Memory B cell (primary cell): ENCODE measurements around the gene ABHD5.

ENCODE experiments used
- ATAC-seq: fragments of 150-1000 bp; cut with Tn5 transposase; 2 replicates; pipeline ENCODE4 v1.10.0; 2021; ENCODE audit warnings: low read depth, mild to moderate bottlenecking, moderate library complexity
- DNase-seq, 2 donors: peaks; one replicate each; pipeline ENCODE4 v3.0.0; 2022; ENCODE audit warnings: low spot score in 2 of 2
- H3K27ac Mint-ChIP-seq: one replicate; pipeline ENCODE4 v1.8.0; 2022; ENCODE audit warnings: mild to moderate bottlenecking, moderate library complexity, mixed read lengths
- H3K27me3 Mint-ChIP-seq: one replicate; pipeline ENCODE4 v1.8.0; 2022; ENCODE audit warnings: mixed read lengths
- H3K36me3 Mint-ChIP-seq: one replicate; pipeline ENCODE4 v1.8.0; 2022; ENCODE audit warnings: mild to moderate bottlenecking, mixed read lengths
- H3K4me1 Mint-ChIP-seq: one replicate; pipeline ENCODE4 v1.8.0; 2022; ENCODE audit warnings: mixed read lengths
- H3K4me3 Mint-ChIP-seq: one replicate; pipeline ENCODE4 v1.8.0; 2022; ENCODE audit warnings: mild to moderate bottlenecking, moderate library complexity, mixed read lengths
- H3K9me3 Mint-ChIP-seq: one replicate; pipeline ENCODE4 v1.8.0; 2022; ENCODE audit warnings: mixed read lengths

The ABHD5 gene

GRCh38 chr3:43764056-43764455 is 73.3 kb downstream of the ABHD5 start:
- Mint-ChIP-seq H3K4me1 (peaks cover under 1% of the 10 kb centered on the region), H3K9me3 (no peaks in the 10 kb centered on the region), H3K27ac (no peak overlapping the region), H3K36me3 (no peaks in the 10 kb centered on the region), H3K4me3 (no peak overlapping the region), H3K27me3 (peaks cover 10% of the 10 kb centered on the region)
- ATAC-seq (no peak), DNase-seq (no peak)

- no peak overlapping the region for H3K4me3 Mint-ChIP-seq
- no peaks in the 10 kb centered on the region for H3K36me3 Mint-ChIP-seq
- peaks cover 10% of the 10 kb centered on the region for H3K27me3 Mint-ChIP-seq
- ATAC-seq (no peak), DNase-seq (no peak)
- H3K9me3 Mint-ChIP-seq = no peaks in the 10 kb centered on the region
- no peak overlapping the region for H3K27ac Mint-ChIP-seq
- peaks cover 5% of the 10 kb centered on the region for H3K4me1 Mint-ChIP-seq
These were observed 73.7 kb downstream of the ABHD5 start for GRCh38 chr3:43764471-43764870.

- no peaks in the 10 kb centered on the region for H3K9me3 Mint-ChIP-seq
- peaks cover 5% of the 10 kb centered on the region for H3K4me1 Mint-ChIP-seq
- ATAC-seq = no peak
- H3K4me3 Mint-ChIP-seq = no peak overlapping the region
- no peak for DNase-seq
- no peaks in the 10 kb centered on the region for H3K36me3 Mint-ChIP-seq
- peaks cover 10% of the 10 kb centered on the region for H3K27me3 Mint-ChIP-seq
- no peak overlapping the region for H3K27ac Mint-ChIP-seq
These were observed 74.8 kb downstream of the ABHD5 start for GRCh38 chr3:43765521-43765971.

- Mint-ChIP-seq H3K4me1 (peaks cover 5% of the 10 kb centered on the region), H3K27me3 (peaks cover 6% of the 10 kb centered on the region), H3K36me3 (no peaks in the 10 kb centered on the region), H3K4me3 (no peak overlapping the region), H3K9me3 (no peaks in the 10 kb centered on the region), H3K27ac (no peak overlapping the region)
- ATAC-seq (no peak), DNase-seq (no peak)
These were observed 76.1 kb downstream of the ABHD5 start for GRCh38 chr3:43766672-43767465.

- Mint-ChIP-seq H3K27ac (no peak overlapping the region), H3K27me3 (peaks cover 7% of the 10 kb centered on the region), H3K4me1 (peaks cover 5% of the 10 kb centered on the region), H3K4me3 (no peak overlapping the region), H3K36me3 (no peaks in the 10 kb centered on the region), H3K9me3 (no peaks in the 10 kb centered on the region)
- no peak for DNase-seq
- no peak for ATAC-seq
These were observed 77.7 kb downstream of the ABHD5 start for GRCh38 chr3:43768381-43768973.

GRCh38 chr3:43769097-43769884 is 78.6 kb downstream of the ABHD5 start:
- peaks cover 5% of the 10 kb centered on the region for H3K4me1 Mint-ChIP-seq
- no peaks in the 10 kb centered on the region for H3K9me3 Mint-ChIP-seq
- no peak overlapping the region for H3K4me3 Mint-ChIP-seq
- H3K36me3 Mint-ChIP-seq = no peaks in the 10 kb centered on the region
- DNase-seq (peak; percentile 64 to 71), ATAC-seq (peak; percentile 65)
- H3K27me3 Mint-ChIP-seq = peaks cover 10% of the 10 kb centered on the region
- H3K27ac Mint-ChIP-seq = no peak overlapping the region

- Mint-ChIP-seq H3K36me3 (no peaks in the 10 kb centered on the region), H3K9me3 (no peaks in the 10 kb centered on the region), H3K4me3 (no peak overlapping the region), H3K4me1 (peaks cover 5% of the 10 kb centered on the region), H3K27ac (no peak overlapping the region), H3K27me3 (peaks cover 10% of the 10 kb centered on the region)
- no peak for ATAC-seq
- DNase-seq = no peak
These were observed 79.2 kb downstream of the ABHD5 start for GRCh38 chr3:43769885-43770425.

GRCh38 chr3:43770426-43771103 is 79.8 kb downstream of the ABHD5 start:
- H3K27me3 Mint-ChIP-seq = peaks cover 10% of the 10 kb centered on the region
- no peaks in the 10 kb centered on the region for H3K9me3 Mint-ChIP-seq
- no peak overlapping the region for H3K27ac Mint-ChIP-seq
- ATAC-seq (no peak), DNase-seq (no peak)
- peaks cover 5% of the 10 kb centered on the region for H3K4me1 Mint-ChIP-seq
- H3K36me3 Mint-ChIP-seq = no peaks in the 10 kb centered on the region
- H3K4me3 Mint-ChIP-seq = no peak overlapping the region

GRCh38 chr3:43771610-43772009 is 80.9 kb downstream of the ABHD5 start:
- DNase-seq (no peak), ATAC-seq (no peak)
- no peaks in the 10 kb centered on the region for H3K9me3 Mint-ChIP-seq
- no peaks in the 10 kb centered on the region for H3K36me3 Mint-ChIP-seq
- H3K27me3 Mint-ChIP-seq = peaks cover 15% of the 10 kb centered on the region
- H3K4me3 Mint-ChIP-seq = no peak overlapping the region
- H3K4me1 Mint-ChIP-seq = peaks cover 5% of the 10 kb centered on the region
- no peak overlapping the region for H3K27ac Mint-ChIP-seq

GRCh38 chr3:43773273-43774094 is 82.7 kb downstream of the ABHD5 start:
- DNase-seq = no peak
- Mint-ChIP-seq H3K27me3 (peaks cover 12% of the 10 kb centered on the region), H3K4me1 (peaks cover 5% of the 10 kb centered on the region), H3K27ac (no peak overlapping the region), H3K4me3 (no peak overlapping the region), H3K9me3 (peaks cover 1% of the 10 kb centered on the region), H3K36me3 (no peaks in the 10 kb centered on the region)
- no peak for ATAC-seq

GRCh38 chr3:43774799-43775198 is 84.1 kb downstream of the ABHD5 start:
- no peak overlapping the region for H3K27ac Mint-ChIP-seq
- no peak for ATAC-seq

GRCh38 chr3:43776101-43776500 is 85.4 kb downstream of the ABHD5 start:
- H3K27ac Mint-ChIP-seq = no peak overlapping the region
- H3K27me3 Mint-ChIP-seq = peaks cover 12% of the 10 kb centered on the region
- ATAC-seq (no peak), DNase-seq (no peak)
- no peaks in the 10 kb centered on the region for H3K4me1 Mint-ChIP-seq
- peaks cover 4% of the 10 kb centered on the region for H3K9me3 Mint-ChIP-seq
- no peaks in the 10 kb centered on the region for H3K36me3 Mint-ChIP-seq
- H3K4me3 Mint-ChIP-seq = no peak overlapping the region

More at GRCh38 chr3:43774799-43775198, 84.1 kb downstream of the ABHD5 start:
- Mint-ChIP-seq H3K4me1 (no peaks in the 10 kb centered on the region), H3K27me3 (peaks cover 12% of the 10 kb centered on the region), H3K36me3 (no peaks in the 10 kb centered on the region), H3K4me3 (no peak overlapping the region), H3K9me3 (peaks cover 4% of the 10 kb centered on the region)
- DNase-seq = no peak

- Mint-ChIP-seq H3K4me3 (no peak overlapping the region), H3K27ac (no peak overlapping the region), H3K4me1 (no peaks in the 10 kb centered on the region), H3K27me3 (peaks cover 8% of the 10 kb centered on the region), H3K36me3 (no peaks in the 10 kb centered on the region), H3K9me3 (peaks cover 4% of the 10 kb centered on the region)
- ATAC-seq (no peak), DNase-seq (no peak)
These were observed 89.1 kb downstream of the ABHD5 start for GRCh38 chr3:43779850-43780249.
